Breast epithelium (tissue), 3 donors: ENCODE results near the gene LDLRAP1.

Experiments used
- POLR2AphosphoS5 ChIP-seq, 3 donors: sonication (generic); formaldehyde crosslinking; IDR thresholded peaks; one replicate each; pipeline ENCODE4 v1.6.1; 2017; ENCODE audit warnings: antibody characterized with exemption in 3 of 3
- TF ChIP-seq, protein P1 (sequence below), 3 donors: fragments of 450-650 bp; IDR thresholded peaks; one replicate each; pipeline ENCODE4 v1.5.1; 2016 to 2017; ENCODE audit warnings: antibody characterized with exemption in 3 of 3, mild to moderate bottlenecking in 3 of 3, moderate library complexity in 3 of 3

GRCh38 chr1:25575191-25575590 is 31.8 kb downstream of the LDLRAP1 start:
- TF ChIP-seq, protein P1, sequence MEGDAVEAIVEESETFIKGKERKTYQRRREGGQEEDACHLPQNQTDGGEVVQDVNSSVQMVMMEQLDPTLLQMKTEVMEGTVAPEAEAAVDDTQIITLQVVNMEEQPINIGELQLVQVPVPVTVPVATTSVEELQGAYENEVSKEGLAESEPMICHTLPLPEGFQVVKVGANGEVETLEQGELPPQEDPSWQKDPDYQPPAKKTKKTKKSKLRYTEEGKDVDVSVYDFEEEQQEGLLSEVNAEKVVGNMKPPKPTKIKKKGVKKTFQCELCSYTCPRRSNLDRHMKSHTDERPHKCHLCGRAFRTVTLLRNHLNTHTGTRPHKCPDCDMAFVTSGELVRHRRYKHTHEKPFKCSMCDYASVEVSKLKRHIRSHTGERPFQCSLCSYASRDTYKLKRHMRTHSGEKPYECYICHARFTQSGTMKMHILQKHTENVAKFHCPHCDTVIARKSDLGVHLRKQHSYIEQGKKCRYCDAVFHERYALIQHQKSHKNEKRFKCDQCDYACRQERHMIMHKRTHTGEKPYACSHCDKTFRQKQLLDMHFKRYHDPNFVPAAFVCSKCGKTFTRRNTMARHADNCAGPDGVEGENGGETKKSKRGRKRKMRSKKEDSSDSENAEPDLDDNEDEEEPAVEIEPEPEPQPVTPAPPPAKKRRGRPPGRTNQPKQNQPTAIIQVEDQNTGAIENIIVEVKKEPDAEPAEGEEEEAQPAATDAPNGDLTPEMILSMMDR (IDR thresholded peaks at IDR 0.05) = no peak
- TF ChIP-seq POLR2AphosphoS5 (IDR thresholded peaks at IDR 0.05) = no peak
